Measurements from ENCODE around the gene SNX1. TPM values are rescaled to one million over a fixed set of nuclear protein-coding genes. Genes with fewer than 3 reads are reported as not detected.

Gene SNX1
- total RNA-seq, 1 experiment from 2014 or later, result 24.3 TPM

DNA sequence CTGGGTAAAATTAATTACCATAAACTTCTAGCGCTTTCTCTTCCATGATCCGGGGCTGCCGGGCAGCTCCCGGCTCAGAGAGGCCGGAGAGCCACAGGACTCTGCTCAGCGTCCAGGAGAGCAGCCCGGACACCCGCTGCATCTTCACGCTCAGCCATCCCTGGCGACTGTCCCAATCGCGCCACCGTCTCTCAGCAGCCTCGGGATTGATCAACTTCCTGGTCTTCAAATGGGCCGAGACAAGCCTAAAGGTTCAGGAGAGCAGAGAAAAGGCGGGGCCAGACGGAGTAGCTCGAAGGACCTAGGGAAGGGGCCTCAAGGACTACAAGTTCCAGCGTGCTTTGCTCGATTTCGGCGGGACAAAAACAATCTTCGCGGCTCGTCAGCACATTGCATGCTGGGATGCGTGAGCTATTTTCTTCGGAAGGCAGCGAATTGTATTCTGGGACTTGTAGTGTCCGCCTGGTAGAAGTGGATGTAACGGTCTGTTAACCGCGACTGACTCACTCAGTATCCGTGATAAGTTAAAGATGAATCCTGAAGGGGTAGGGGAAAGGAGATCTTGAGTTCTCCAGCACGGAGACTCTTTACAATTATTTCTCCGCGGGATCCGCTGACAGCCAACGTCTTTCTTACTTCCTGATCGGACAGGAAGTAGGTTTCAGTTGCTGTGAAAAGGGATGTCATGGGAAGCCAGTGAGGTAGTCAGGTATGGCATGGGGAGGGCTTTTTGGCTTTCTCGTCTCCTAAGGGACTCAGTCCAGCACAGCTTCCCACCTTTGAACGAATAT, 2.0 kb upstream of the SNX1 start, which contains the start of gene CIAO2A:
TSS of gene CIAO2A (minus strand) at position 212 of the 791 bp plus-strand sequence. CDS start at position 142, 70 bp downstream.
- H3K9me2 ChIP-seq (replicated peaks; ENCODE audit: low read length), result no peaks in the 10 kb centered on the region
- H3K27me3 ChIP-seq (ENCODE audit: low read length), result no peaks in the 10 kb centered on the region
- peak within 1 kb of the TSS; percentile 89 for H3K9ac ChIP-seq (ENCODE audit: low read length)
- H3K36me3 ChIP-seq (ENCODE audit: low read depth, low read length), result peaks cover 2% of the 10 kb centered on the region; the same call in 1 of the 2 replicates
- TF ChIP-seq EZH2phosphoT487 (IDR thresholded peaks at IDR 0.05; ENCODE audit: borderline replicate concordance, low read length) (no peak), EZH2 (IDR thresholded peaks at IDR 0.05; ENCODE audit: low read length, unreplicated experiment) (no peak)
- TF ChIP-seq, protein P1, sequence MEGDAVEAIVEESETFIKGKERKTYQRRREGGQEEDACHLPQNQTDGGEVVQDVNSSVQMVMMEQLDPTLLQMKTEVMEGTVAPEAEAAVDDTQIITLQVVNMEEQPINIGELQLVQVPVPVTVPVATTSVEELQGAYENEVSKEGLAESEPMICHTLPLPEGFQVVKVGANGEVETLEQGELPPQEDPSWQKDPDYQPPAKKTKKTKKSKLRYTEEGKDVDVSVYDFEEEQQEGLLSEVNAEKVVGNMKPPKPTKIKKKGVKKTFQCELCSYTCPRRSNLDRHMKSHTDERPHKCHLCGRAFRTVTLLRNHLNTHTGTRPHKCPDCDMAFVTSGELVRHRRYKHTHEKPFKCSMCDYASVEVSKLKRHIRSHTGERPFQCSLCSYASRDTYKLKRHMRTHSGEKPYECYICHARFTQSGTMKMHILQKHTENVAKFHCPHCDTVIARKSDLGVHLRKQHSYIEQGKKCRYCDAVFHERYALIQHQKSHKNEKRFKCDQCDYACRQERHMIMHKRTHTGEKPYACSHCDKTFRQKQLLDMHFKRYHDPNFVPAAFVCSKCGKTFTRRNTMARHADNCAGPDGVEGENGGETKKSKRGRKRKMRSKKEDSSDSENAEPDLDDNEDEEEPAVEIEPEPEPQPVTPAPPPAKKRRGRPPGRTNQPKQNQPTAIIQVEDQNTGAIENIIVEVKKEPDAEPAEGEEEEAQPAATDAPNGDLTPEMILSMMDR (conservative IDR thresholded peaks at IDR 0.05; ENCODE audit: low read depth, low read length), result no peak
- ATAC-seq (peak; percentile 82), DNase-seq (peak; percentile 97)
- ChIA-PET CTCF (interaction anchor here (0.7 kb wide), 1 partner anchor 59 kb away, joined by 3 read pairs; no protein-coding TSS in a partner anchor), POLR2A (ENCODE audit: unreplicated experiment) (interaction anchor here (0.5 to 0.6 kb wide), 2 partner anchors 372 to 484 kb away, joined by 3 to 10 read pairs; no protein-coding TSS in a partner anchor)
- peaks cover 79% of the 10 kb centered on the region for H3K79me2 ChIP-seq (ENCODE audit: low read length)
- BruUV-seq (replicated peaks), result no TSS peak
- H3K4me2 ChIP-seq (ENCODE audit: low read length), result peak within 1 kb of the TSS; percentile 96
- H3K4me1 ChIP-seq (ENCODE audit: insufficient read depth, low read length), result peaks cover 28% of the 10 kb centered on the region
- H3K4me3 ChIP-seq (ENCODE audit: low read length), result peak within 1 kb of the TSS; percentile 90
- H4K20me1 ChIP-seq (ENCODE audit: low read length), result 0 out of 2 replicates have a peak, but pooled peaks cover 6% of the 10 kb centered on the region
- H3K9me3 ChIP-seq (ENCODE audit: low read length), result no peaks in the 10 kb centered on the region
- H2AFZ ChIP-seq (ENCODE audit: low read length), result peak within 1 kb of the TSS; percentile 88
- intact Hi-C loops (cut with micrococcal nuclease), result loop anchor here (2.0 kb wide), 1 partner anchor 21 kb away; no protein-coding TSS in a partner anchor
- no peaks in the 10 kb centered on the region for H3F3A ChIP-seq (ENCODE audit: low read length, unreplicated experiment)
- H3K27ac ChIP-seq (ENCODE audit: low read length), result peak within 1 kb of the TSS; percentile 49

DNA sequence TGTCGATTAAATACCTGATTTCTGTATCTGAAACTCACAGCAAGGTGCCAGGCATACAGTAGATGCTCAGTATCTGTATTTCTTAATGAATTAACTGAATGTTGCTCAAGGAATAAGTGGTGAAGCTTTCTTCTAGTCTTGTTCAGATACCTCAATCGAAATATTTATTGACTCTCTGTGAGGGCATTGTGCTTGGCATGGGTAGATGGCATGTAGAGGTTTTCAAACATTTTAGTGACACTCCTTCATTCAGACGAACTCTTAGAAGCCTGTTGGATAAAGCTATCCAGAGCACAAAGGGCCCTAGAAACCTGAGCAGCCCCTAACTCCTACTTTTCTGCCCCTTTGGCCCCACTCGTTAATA, 369 bp upstream of the SNX1 start:
- Histone ChIP-seq H2AFZ (ENCODE audit: low read length) (peak overlapping the region; percentile 92), H3F3A (ENCODE audit: low read length, unreplicated experiment) (no peaks in the 10 kb centered on the region), H3K9ac (ENCODE audit: low read length) (peak overlapping the region; percentile 94), H4K20me1 (ENCODE audit: low read length) (0 out of 2 replicates have a peak, but pooled peaks cover 6% of the 10 kb centered on the region), H3K36me3 (ENCODE audit: low read depth, low read length) (0 out of 2 replicates have a peak, but pooled peaks cover 3% of the 10 kb centered on the region), H3K79me2 (ENCODE audit: low read length) (peaks cover 88% of the 10 kb centered on the region), H3K9me2 (replicated peaks; ENCODE audit: low read length) (no peaks in the 10 kb centered on the region), H3K4me3 (ENCODE audit: low read length) (peak overlapping the region; percentile 100), H3K4me2 (ENCODE audit: low read length) (peak overlapping the region; percentile 96), H3K9me3 (ENCODE audit: low read length) (no peaks in the 10 kb centered on the region), H3K4me1 (ENCODE audit: insufficient read depth, low read length) (peaks cover 28% of the 10 kb centered on the region), H3K27me3 (ENCODE audit: low read length) (no peaks in the 10 kb centered on the region), H3K27ac (ENCODE audit: low read length) (no peak overlapping the region)
- DNase-seq, result no peak
- CTCF ChIA-PET, result no interaction called here
- ATAC-seq, result no peak
- intact Hi-C loops (cut with micrococcal nuclease), result loop anchor here (5.0 kb wide), 1 partner anchor 57 kb away; the partner anchor contains the start of gene SNX22
- BruUV-seq (replicated peaks), result no TSS peak
- TF ChIP-seq, protein P1 (conservative IDR thresholded peaks at IDR 0.05; ENCODE audit: low read depth, low read length), result no peak
- TF ChIP-seq EZH2phosphoT487 (IDR thresholded peaks at IDR 0.05; ENCODE audit: borderline replicate concordance, low read length) (no peak), EZH2 (IDR thresholded peaks at IDR 0.05; ENCODE audit: low read length, unreplicated experiment) (no peak)
- POLR2A ChIA-PET (ENCODE audit: unreplicated experiment), result no interaction called here
